Natural killer cell treated with Interleukin-12 subunit alpha and Interleukin-12 subunit beta and Interleukin-15 and Interleukin-18, amount 100 ng/mL, for 72 hours (primary cell): Measurements from ENCODE around the gene GPR157. TPM values are rescaled to one million over a fixed set of nuclear protein-coding genes. Genes with fewer than 3 reads are reported as not detected.
"Not testable (repeated sequence)": the region's sequence is repeated elsewhere in the genome, so short reads cannot be mapped to it uniquely, and the experiment has no call there.

Experiments used
- ATAC-seq, 2 donors: fragments of 150-1000 bp; cut with Tn5 transposase in 1 of 2; sonication (Bioruptor Pico), chemical (Tn5 transposase) in 1 of 2; 2 replicates each; pipeline ENCODE4 v1.10.0; 2021
- DNase-seq: peaks from one replicate; pipeline ENCODE4 v3.0.0; 2022; ENCODE audit warnings: low spot score
- H3K27ac Mint-ChIP-seq, 2 donors: 1 replicate in 1 of 2; 2 replicates in 1 of 2; pipeline ENCODE4 v1.8.0; 2022; ENCODE audit warnings: mixed read lengths in 2 of 2, mild to moderate bottlenecking in 1 of 2, moderate library complexity in 1 of 2
- H3K27me3 Mint-ChIP-seq, 2 donors: 1 replicate in 1 of 2; 2 replicates in 1 of 2; pipeline ENCODE4 v1.8.0; 2022; ENCODE audit warnings: mixed read lengths in 2 of 2
- H3K36me3 Mint-ChIP-seq: one replicate; pipeline ENCODE4 v1.8.0; 2022; ENCODE audit warnings: mixed read lengths
- H3K4me1 Mint-ChIP-seq, 2 donors: 1 replicate in 1 of 2; 2 replicates in 1 of 2; pipeline ENCODE4 v1.8.0; 2022; ENCODE audit warnings: low read depth in 2 of 2, mixed read lengths in 2 of 2, mild to moderate bottlenecking in 1 of 2
- H3K4me3 Mint-ChIP-seq: one replicate; pipeline ENCODE4 v1.8.0; 2022; ENCODE audit warnings: mixed read lengths
- H3K9me3 Mint-ChIP-seq: 2 replicates; pipeline ENCODE4 v1.8.0; 2022; ENCODE audit warnings: mixed read lengths
- total RNA-seq, 2 donors: library from RNA; stranded (reverse); gene quantifications; one replicate each; pipeline ENCODE4 v1.2.3, GENCODE V29; 2022

Gene GPR157
- total RNA-seq, 2 donors from 2014 or later = 1.6 to 2.9 TPM

DNA sequence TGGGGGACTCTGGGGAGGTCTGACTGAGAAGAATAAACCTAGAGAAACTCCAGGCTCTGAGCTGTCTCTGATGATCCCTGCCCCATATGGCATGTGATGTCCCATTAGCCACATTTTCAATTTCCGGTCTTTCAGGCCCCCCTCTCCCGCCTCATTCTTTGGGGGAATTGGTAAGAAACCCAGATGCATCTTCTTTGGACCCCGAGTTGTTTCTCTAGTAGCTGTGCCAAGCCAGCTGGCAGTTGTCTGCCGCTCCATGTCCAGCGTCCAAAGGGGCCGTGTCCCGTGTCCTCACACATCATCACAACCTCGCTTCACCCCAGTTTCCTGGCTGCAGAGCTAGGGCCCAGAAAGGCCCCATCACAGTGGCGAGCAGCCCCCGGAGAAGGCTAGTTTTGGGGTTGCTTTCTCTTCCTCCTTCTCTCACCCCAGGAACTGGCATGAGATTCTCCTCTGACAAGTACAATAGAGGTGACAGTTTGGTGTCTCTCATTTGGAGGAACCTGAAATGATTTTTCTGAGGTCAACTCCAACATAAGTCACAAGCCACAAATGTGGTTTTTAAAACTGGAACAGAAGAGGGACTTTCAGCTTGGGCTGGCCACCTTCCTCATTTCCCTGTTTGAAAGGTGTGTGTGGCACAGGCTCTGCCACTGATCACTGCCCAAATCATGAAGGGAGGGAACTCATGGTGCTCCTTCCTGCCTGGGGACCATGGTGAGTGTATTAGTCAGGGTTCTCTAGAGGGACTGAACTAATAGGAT, 6.4 kb upstream of the GPR157 start:
- peaks cover 11 to 14% of the 10 kb centered on the region in 2 donors for H3K27me3 Mint-ChIP-seq
- H3K9me3 Mint-ChIP-seq = no peaks in the 10 kb centered on the region
- H3K36me3 Mint-ChIP-seq = no peaks in the 10 kb centered on the region
- H3K27ac Mint-ChIP-seq = no peak overlapping the region
- ATAC-seq = no peak
- no peak overlapping the region for H3K4me3 Mint-ChIP-seq
- DNase-seq = no peak
- H3K4me1 Mint-ChIP-seq = peaks cover 0 to under 1% of the 10 kb centered on the region in 2 donors

DNA sequence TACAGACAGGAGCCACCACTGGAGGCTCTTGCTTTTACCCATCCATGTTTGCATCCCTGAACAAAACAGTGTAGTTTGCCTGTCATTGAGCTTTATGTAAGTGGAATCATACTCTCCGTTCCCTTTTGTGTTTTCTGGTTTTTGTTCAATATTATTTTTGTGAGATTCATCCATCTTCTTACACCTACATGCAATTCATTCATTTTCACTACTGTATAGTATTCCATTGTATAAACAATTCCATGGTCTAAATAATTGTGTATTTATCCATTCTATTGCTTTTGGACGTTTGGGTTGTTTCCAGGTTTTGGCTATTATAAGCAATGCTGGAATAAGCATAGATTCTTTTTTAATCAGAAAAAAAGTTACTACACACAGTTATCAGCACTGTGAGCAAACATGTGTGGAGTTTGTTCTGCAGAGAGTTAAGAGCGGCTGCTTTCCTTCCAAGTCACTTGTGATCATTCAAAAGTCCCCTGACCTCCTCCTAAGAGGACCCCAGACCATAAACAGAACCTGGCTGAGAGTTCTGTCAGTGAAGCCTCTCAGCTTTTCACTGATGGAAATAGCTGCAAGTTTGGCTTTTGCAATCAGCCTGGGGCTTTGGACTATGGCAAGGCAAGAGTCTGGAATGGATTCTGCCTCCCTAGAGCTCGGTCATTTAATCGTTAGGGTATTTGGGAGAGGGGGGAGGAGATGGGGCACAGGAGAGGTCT, 5.1 kb upstream of the GPR157 start:
- Mint-ChIP-seq H3K36me3 (no peaks in the 10 kb centered on the region), H3K9me3 (no peaks in the 10 kb centered on the region), H3K27me3 (peaks cover 9 to 14% of the 10 kb centered on the region in 2 donors), H3K27ac (no peak overlapping the region), H3K4me3 (no peak overlapping the region), H3K4me1 (peaks cover 2 to 5% of the 10 kb centered on the region in 2 donors)
- ATAC-seq (no peak), DNase-seq (no peak)

DNA sequence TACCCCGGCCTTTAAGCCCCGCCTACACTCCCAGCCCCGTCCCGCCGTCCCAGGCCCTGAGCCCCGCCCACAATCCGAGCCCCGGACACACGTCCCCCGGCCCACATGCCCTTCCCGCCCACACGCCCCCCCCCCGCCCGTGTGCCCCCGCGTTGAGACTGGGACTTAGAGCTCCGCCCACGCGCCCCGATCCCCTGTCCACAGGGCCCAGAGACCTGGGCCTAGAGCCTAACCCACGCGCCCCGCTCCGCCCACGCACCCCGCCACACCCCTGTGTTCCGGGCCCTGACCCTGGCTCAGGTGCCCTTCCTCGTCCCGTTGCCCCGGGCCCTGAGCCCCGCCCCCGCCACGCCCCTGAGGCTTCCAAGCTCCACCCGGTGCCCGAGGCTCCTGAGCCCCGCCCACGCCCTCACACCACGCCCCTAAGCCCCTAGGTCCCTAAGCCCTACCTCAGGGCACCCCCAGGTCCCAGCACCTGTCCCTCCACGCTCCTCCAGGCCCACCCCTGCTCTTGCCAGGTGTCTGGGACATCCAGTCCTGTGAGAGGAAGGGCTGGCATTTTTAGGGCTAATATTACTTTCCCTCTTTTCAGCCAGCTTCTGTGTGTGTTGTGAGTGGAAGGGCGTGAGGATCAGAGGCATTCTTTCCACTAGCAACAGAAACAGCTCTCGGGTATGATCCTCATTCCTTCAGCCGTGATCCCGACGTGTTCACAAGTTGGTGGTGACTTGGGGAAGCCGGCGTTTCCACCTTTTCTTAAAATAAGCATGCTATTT, 552 bp upstream of the GPR157 start:
- Mint-ChIP-seq H3K4me1 (peaks cover 9 to 10% of the 10 kb centered on the region in 2 donors), H3K4me3 (peak overlapping the region; percentile 61), H3K9me3 (no peaks in the 10 kb centered on the region), H3K27ac (peak overlapping the region; percentile 1 to 4), H3K27me3 (peaks cover 0 to 6% of the 10 kb centered on the region in 2 donors), H3K36me3 (no peaks in the 10 kb centered on the region)
- ATAC-seq (peak; percentile 77 to 79), DNase-seq (peak; percentile 82)

DNA sequence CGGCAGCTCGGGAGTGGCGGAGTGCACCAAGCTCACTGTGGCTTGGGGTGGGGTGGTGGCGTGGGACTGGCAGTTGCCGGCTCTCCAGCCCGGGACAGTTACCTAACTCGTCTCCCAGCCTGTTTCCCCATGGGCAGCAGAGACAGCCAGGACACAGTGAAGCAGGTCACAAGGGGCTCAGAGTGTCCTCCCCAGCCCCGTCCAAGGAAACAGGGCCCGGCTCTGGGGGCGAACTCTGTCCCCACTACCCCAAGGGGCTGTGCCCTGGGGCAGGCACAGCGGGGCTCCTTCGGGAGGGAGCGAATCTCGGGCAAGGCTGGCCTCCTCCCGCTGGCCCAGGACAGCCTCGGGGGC, 759 bp downstream of the GPR157 start:
- no peaks in the 10 kb centered on the region for H3K27me3 Mint-ChIP-seq
- H3K9me3 Mint-ChIP-seq = no peaks in the 10 kb centered on the region
- no peak for DNase-seq
- no peak for ATAC-seq
- no peaks in the 10 kb centered on the region for H3K36me3 Mint-ChIP-seq
- H3K27ac Mint-ChIP-seq = peak overlapping the region in 1 of 2 donors; percentile 47
- peak overlapping the region; percentile 85 for H3K4me3 Mint-ChIP-seq
- peaks cover 9 to 10% of the 10 kb centered on the region in 2 donors for H3K4me1 Mint-ChIP-seq

DNA sequence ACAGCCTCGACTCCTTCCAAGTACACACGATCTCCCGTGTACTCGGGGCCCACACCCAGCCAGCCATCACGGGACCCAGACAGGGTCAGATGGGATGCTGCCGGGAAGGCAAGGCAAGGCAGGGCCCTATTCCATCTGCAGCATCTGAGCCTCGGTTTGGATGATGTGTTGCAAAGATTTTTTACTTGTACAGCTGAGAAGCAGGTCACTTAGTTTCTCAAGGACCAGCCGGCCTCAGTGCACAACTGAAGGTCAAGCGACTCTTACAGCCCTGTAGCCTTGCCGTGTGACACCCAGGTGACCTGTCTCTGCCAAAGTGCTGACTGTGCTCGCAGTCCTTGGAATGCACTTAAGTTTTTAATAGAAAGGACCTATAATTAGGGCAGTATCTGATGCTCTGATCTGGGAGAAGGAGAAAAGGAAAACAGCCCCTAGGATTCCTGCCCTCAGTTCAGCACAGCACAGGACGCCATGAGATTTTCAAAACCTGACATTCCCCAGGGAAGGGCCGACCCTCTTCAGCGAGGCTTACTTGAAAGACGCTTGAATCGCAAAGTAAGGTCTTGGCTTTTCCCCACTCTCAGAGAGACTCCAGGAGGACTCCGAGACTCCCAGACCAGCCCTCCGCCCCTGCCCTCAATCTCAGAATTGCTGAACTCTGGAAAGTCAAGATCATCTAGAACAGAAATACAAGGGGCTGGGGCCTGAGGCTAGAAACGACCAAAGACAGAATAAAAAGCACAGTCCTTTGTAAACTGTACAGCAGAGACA, 1.3 kb downstream of the GPR157 start:
- no peak for DNase-seq
- H3K27me3 Mint-ChIP-seq = no peaks in the 10 kb centered on the region
- no peak overlapping the region for H3K27ac Mint-ChIP-seq
- no peak for ATAC-seq
- no peaks in the 10 kb centered on the region for H3K36me3 Mint-ChIP-seq
- peaks cover 9 to 10% of the 10 kb centered on the region in 2 donors for H3K4me1 Mint-ChIP-seq
- H3K9me3 Mint-ChIP-seq = no peaks in the 10 kb centered on the region
- H3K4me3 Mint-ChIP-seq = peak overlapping the region; percentile 34

DNA sequence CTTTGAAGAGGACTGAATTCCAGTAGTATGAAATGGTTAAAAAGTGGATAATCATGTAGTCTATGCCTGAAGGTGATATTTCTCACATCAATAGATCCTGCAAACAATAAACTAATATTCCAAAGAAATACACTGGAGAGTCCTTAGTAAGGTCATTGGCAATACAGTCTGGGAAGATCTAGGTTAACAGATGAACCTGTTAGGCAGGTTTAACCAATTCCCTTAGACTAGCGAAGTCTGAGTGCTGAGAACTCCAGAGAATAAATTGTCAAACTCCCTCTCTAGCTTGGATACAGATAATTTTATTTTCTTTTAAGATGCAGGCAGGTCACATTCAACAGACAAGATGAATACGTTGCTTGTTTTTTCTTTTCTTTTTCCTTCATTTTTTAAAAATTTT, 2.4 kb downstream of the GPR157 start:
- no peaks in the 10 kb centered on the region for H3K9me3 Mint-ChIP-seq
- DNase-seq (no peak), ATAC-seq (no peak)
- no peaks in the 10 kb centered on the region for H3K36me3 Mint-ChIP-seq
- H3K27ac Mint-ChIP-seq = no peak overlapping the region
- peaks cover 15 to 17% of the 10 kb centered on the region in 2 donors for H3K4me1 Mint-ChIP-seq
- H3K27me3 Mint-ChIP-seq = no peaks in the 10 kb centered on the region
- H3K4me3 Mint-ChIP-seq = no peak overlapping the region

DNA sequence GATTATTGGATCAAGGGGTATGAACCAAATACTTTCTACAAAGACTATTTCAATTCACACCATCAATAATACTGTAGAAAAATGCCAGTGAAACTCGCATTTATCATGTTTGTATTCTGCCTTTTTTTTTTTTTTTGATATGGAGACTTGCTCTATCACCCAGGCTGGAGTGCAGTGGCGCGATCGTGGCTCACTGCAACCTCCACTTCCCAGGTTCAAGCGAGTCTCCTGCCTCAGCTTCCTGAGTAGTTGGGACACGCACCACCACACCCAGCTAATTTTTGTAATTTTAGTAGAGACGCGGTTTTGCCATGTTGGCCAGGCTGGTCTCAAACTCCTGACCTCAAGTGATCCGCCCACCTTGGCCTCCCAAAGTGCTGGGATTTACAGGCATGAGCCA, 3.1 kb downstream of the GPR157 start:
- not testable (repeated sequence) for ATAC-seq, H3K36me3 Mint-ChIP-seq, H3K9me3 Mint-ChIP-seq, H3K27ac Mint-ChIP-seq, H3K27me3 Mint-ChIP-seq, H3K4me3 Mint-ChIP-seq, DNase-seq
- peaks cover 15 to 17% of the 10 kb centered on the region in 2 donors for H3K4me1 Mint-ChIP-seq

DNA sequence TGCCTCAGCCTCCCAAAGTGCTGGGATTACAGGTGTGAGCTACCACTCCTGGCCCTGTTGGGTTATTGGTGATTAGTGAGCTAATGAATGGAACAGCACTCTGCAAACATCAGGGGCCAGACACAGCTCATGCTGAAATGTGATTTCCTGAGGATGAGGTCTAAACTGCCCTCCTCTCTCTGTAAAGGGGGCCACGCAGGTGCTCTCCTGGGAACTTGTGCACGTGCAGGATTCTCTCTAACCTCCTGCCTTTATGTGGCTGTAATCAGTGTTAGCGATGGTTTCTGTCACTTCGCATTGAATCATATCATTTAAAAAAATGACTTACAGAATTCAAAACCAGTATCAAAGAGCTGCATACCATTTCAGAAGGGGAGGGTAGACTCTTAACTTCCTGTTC, 3.6 kb downstream of the GPR157 start:
- no peak for DNase-seq
- Mint-ChIP-seq H3K27ac (no peak overlapping the region), H3K4me1 (peaks cover 15 to 17% of the 10 kb centered on the region in 2 donors), H3K9me3 (no peaks in the 10 kb centered on the region), H3K4me3 (no peak overlapping the region), H3K27me3 (no peaks in the 10 kb centered on the region), H3K36me3 (no peaks in the 10 kb centered on the region)
- no peak for ATAC-seq

DNA sequence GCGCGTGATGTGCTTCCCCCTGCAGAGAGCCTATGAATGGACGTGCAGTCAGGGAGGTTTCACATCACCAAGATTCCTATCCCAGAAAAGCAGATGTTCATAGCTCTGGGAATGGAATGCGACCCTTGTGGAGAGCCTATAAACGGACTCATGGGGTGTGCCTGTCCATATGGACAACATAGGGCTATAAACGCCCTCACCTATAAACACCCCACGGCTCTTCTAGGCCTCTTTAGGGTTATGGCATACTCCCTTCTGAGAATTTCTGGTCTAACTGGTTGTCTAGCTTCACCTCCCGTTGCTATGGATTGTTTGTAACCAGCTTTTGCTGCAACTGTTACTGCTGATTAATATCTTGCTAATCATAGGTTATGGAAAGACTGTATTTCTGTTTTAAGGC, 4.5 kb downstream of the GPR157 start:
- DNase-seq, H3K27ac Mint-ChIP-seq, H3K27me3 Mint-ChIP-seq, H3K36me3 Mint-ChIP-seq, H3K4me3 Mint-ChIP-seq, ATAC-seq, H3K9me3 Mint-ChIP-seq: not testable (repeated sequence)
- peaks cover 10 to 15% of the 10 kb centered on the region in 2 donors for H3K4me1 Mint-ChIP-seq

DNA sequence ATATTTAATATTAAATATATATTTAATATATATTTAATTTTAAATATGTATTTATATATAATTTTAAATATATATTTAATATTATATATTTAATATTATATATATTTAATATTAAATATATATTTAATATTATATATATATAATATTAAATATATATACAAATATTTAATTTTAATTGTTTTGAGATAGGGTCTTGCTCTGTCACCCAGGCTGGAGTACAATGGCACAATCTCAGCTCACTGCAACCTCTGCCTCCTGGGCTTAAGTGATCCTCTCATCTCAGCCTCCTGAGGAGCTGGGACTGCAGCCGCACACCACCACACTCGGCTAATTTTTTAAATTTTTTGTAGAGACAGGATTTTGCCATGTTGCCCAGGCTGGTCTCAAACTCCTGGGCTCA, 5.2 kb downstream of the GPR157 start:
- not testable (repeated sequence) for H3K36me3 Mint-ChIP-seq, H3K27me3 Mint-ChIP-seq, H3K27ac Mint-ChIP-seq, H3K4me3 Mint-ChIP-seq, ATAC-seq, DNase-seq, H3K9me3 Mint-ChIP-seq
- H3K4me1 Mint-ChIP-seq = peaks cover 10 to 18% of the 10 kb centered on the region in 2 donors

DNA sequence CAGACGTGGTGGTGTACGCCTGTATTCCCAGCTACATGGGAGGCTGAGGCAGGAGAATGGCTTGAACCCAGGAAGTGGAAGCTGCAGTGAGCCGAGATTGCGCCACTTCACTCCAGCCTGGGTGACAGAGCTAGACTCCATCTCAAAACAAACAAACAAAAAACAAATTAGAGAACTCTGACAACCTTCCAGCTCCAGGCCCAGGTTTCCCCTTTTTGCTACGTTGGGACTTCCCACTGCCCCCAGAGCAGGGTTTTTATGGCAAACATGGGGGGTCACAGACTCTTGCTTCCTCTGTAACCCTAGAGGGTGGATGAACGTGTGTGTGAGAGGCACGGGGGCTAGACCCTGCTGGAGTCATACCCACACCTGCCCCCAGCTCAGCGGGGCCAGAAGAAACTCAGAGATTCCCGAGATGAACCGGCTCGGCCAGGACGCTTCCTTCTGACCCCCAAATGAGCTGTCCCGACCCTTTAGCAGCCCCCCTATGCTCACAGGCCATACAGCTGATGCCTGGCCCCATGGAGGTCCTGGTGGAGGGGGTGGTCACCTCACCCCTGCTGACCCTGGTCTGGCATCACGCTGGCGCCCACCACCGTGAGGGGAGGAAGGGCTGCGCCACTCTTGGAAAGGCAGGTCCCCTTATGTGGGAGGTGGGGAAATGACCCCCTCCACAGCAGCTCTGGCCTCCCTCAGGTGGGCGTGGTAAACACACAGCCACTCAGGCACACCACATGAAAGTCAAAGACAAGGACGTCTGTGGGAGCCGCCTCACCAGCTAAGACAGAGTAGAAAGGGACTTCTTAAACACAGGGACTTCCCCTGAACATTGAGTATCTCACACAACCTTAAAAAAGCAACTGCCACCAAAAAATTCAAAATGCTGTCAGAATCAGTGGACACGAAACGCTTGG, 7.1 kb downstream of the GPR157 start:
- peak; percentile 34 to 46 for ATAC-seq
- H3K4me1 Mint-ChIP-seq = peaks cover 7 to 10% of the 10 kb centered on the region in 2 donors
- H3K4me3 Mint-ChIP-seq = no peak overlapping the region
- no peaks in the 10 kb centered on the region for H3K36me3 Mint-ChIP-seq
- no peak overlapping the region for H3K27ac Mint-ChIP-seq
- DNase-seq = no peak
- no peaks in the 10 kb centered on the region for H3K9me3 Mint-ChIP-seq
- no peaks in the 10 kb centered on the region for H3K27me3 Mint-ChIP-seq

DNA sequence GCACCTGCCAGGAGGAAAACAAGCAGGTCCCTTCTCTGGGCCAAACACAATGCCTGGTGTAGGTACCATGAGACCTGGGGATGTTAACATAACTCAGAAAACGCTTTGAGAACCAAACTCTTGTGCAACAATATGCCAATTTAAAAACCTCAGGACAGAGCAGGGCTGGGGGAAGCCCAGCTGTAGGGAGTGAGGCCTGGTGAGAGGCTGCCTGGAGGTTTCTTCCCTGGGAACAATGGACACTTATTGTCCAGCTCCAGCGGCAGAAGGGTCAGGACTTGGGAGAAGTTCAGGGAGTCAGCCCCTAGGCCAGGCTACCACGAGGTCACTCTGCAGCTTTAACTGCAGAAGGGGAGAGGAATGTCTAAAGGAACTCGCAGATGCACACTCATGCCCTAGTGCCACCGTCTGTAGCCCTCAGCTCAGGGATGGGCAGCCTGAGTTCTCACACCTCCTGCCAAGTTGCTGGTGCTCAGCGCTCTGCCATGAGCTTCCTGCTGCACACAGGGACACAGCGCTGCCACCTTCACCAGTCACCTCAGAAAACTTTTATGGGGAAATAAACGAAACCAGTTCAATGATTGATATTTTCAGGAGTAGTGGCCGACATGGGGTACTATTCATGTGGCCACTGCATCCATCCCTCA, 8.5 kb downstream of the GPR157 start:
- Mint-ChIP-seq H3K4me3 (no peak overlapping the region), H3K27ac (no peak overlapping the region), H3K36me3 (no peaks in the 10 kb centered on the region), H3K4me1 (peaks cover 7 to 10% of the 10 kb centered on the region in 2 donors), H3K9me3 (no peaks in the 10 kb centered on the region), H3K27me3 (no peaks in the 10 kb centered on the region)
- ATAC-seq = peak; percentile 32 to 37
- DNase-seq = no peak
